Germinal center (tissue), 1 donor: ENCODE results near the gene OBSCN.

Source experiments
- DNase-seq: peaks from one replicate; pipeline ENCODE4 v3.0.0; 2012; ENCODE audit warnings: mixed read lengths, low spot score

The OBSCN gene

GRCh38 chr1:228403231-228403631 is 195.4 kb downstream of the OBSCN start:
- no peak for DNase-seq

- no peak for DNase-seq
Observed at GRCh38 chr1:228404107-228404720, 196.4 kb downstream of the OBSCN start.

GRCh38 chr1:228405200-228405978 is 197.5 kb downstream of the OBSCN start:
- DNase-seq, result no peak

GRCh38 chr1:228405979-228406228 is 198.1 kb downstream of the OBSCN start:
- no peak for DNase-seq

GRCh38 chr1:228407106-228408040 is 199.5 kb downstream of the OBSCN start:
- no peak for DNase-seq

DNA sequence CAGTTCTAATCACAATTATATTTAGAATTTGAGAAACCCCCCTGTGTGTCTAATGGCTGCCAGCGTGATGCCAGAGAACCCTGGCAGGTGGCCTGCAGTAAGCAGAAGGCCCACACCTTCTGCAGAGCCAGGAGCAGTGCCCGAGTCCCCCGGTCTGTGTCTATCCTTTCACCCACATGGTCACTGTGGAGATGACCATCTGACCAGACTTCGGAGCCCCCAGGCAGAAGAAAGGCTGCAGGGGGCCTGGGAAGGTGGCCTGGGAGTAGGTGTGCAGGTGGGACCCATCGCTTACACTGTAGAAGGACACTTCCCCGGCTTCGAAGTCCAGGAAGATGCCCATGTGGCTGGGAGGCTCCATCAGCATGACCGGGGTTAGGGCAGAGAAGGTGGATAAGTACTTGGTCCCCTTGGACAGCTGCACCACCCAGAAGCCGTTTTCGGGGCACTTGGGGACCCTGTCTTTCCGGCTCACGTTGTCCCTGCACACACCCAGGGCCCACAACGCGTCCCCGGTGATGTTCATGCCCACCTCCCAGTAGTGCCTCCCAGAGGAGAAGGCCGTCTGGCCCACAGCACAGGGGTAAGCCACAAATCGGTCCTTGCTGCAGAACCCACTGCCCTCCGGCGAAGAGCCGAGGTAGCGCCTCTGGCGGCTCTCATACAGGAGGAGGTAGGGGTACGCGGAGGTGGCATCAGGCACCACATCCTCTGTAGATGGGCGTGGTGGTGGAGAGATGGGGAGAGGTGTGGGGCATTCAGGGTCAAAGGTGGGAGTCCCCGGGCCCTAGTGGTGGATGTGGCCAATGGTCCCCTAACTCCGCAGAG is 200.4 kb downstream of the OBSCN start:
- DNase-seq, result no peak

DNA sequence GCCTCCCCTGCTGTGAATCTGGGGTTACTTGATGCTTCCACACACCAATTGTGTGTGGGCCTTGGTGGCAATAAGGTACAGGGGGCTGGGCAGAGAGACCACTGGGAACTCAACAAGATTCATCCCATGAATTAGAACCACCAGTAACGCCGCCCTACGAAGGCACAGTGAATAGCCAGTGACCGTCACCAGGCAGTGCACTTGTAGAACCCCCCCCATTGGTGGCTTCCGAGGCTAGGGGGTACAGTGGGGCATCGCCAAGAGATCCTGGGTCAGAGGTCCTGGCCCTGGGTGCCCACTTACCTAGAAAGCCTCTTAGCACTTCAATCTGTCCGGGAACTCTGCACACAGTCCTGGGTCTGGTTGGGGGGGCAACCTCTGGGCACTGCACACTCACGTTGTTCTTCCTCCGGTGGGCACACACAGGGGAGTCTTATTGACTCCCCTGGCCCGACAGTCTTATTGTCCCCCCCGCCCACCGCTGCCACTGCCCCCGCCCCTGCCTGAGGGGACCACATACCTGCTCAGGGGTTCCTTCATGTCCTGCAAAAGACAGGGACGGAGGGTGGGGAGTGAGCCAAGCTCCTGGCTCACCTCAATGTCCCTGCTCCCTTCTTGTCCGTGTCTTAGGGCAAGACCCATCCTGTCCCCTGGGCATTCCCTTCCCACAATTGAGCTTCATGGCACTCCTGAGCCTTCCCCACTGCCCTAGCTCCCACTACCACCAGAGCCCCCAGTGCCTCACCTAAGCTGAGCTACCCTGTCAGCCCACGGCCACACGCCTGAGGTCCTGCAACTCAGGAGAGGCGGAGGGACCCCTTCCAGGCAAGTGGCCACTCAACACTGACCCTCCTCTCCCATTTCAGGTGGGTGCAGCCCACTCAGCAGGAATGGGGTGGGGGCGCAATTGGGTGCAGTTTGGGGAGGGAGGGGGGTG is 201.3 kb downstream of the OBSCN start:
- DNase-seq, result no peak

- no peak for DNase-seq
Observed at GRCh38 chr1:228410015-228410414, 202.2 kb downstream of the OBSCN start.

DNA sequence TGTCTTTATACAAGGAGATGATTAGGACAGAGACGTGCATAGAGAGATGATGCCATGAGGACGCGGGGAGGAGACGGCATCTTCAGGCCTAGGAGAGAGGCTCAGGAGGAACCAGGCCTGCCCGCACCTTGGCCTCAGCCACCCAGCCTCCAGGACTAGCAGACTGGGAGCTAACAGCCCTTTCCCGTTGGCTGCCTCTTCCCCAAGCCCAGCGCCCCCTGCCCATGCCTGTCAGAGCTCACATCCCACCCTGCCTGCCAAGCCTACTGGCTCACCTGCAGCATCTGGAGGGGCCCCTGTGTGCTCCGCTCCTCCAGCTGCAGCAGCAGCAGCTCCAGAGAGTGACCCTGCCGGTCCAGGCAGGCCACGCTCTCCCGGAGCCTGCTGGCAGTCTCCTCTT is 202.8 kb downstream of the OBSCN start:
- DNase-seq, result no peak

DNA sequence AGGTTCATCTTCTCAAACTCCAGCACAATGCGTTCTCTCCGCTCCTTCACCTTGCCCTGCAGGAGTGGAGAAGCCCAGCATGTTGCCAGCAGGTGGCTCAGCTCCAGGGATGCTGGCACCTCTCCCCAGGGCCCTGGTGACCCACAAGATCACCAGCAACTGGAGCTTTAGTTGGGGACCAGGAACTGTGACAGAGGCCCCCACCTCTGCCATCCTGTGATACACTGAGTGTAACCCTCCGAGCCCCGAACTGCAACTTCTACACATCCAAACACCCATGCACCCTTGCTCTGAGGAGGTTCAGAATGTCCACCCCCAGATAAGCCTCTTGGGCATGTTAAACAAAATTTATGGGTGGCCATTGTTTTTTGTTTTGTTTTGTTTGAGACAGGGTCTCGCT is 203.3 kb downstream of the OBSCN start:
- DNase-seq, result no peak

GRCh38 chr1:228411548-228412430 is 203.9 kb downstream of the OBSCN start:
- no peak for DNase-seq

- no peak for DNase-seq
Observed at GRCh38 chr1:228413241-228414010, 205.6 kb downstream of the OBSCN start.

DNA sequence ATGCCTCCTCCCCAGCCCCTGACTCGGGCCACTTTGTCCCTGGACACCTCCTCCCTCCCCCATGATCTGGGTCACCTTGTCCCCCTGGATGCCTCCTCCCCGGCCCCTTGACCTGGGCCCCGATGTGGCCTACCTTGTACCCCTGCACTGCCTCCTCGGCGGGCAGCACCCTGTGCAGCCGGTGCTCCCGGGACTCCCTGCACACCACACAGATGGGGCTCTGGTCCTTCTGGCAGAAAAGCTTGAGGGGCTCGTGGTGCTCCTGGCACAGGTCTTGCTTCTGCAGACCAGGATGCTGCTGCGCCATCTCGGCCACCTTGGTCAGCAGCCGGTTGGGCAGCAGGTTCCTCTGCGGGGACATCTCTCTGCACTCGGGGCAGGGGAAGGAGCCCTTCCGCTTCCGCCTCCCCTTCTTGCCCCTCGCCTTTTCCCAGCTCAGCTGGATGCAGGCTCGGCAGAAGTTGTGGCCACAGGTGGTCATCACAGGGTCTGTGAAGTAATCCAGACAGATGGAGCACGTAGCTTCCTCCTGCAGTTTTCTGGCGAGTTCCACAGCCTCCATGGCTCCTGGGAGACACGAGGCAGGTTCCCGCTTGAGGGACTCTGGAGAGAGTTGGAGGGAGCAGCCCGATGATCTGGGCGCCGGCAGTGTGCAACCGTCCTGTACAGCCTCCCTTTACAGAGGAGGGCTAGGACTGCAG is 206.8 kb downstream of the OBSCN start:
- no peak for DNase-seq

- DNase-seq, result no peak
Observed at GRCh38 chr1:228415221-228415620, 207.4 kb downstream of the OBSCN start.

DNA sequence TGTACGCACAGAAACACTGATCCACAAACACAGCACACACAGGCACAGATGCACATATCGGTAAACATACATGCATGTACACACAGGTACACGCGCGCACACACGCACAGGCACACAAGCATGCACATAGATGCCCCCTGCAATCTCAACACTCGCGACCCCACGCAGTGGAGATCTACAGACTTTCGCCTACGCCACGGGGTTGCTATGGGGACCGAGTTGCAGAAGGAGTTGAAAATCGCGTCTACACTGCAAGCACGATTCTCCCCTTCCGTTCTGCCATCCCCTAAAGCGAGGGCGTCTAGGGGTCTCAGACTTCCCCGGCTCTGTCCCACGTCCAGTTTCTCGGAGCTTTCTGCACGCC is 208.0 kb downstream of the OBSCN start:
- no peak for DNase-seq

DNA sequence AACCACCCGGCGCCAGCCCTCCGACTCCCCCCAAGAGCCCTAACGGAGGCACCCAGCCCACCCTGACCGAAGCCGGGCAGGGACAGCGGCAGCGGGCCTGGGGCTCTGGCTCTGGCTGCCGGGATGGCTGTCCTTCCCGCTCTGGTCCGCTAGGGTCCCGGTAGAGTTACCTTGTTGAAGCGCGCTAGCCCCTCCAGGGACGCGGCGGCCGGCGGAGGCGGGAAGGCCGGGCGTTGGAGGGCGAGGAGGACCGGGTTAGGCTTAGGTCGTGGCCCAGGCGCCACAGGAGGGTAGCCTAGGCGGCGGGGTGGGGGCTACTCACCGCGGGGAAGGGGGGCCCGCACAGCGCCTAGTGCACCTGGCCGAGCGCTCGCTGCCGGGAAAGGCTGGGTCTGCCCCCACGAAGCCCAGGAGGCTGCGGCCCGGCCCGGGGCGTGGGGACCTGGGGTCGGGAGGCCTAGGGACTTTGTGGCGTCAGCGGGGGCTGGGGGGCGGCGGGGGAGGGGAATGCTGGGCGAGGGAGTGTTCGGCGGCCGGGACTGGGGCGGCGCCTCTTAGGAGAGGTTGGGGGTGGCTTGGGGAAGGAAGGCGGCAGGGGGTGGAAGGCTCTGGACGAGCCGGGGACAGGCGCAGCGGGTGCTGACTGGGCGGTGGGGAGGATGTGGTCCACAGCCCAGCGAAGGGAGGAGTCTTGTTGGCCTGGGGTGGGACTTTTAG is 208.5 kb downstream of the OBSCN start, which contains the start of gene TRIM17:
Gene TRIM17, minus strand, starts transcription at position 645 of the 717 bp plus-strand sequence. CDS start 1,789 bp downstream, outside the sequence.
- DNase-seq, result peak; percentile 36

- no peak for DNase-seq
Observed at GRCh38 chr1:228417061-228417460, 209.2 kb downstream of the OBSCN start.
